GM08714 (cell line): ENCODE measurements around the gene KRTAP12-3.
"Not testable (repeated sequence)": the region's sequence is repeated elsewhere in the genome, so short reads cannot be mapped to it uniquely, and the experiment has no call there.

Source experiments
- H3K4me3 ChIP-seq: fragments of 200-500 bp; sonication (Bioruptor generic); 2 replicates; pipeline ENCODE4 v1.5.1; 2014; ENCODE audit warnings: mild to moderate bottlenecking, low read length, inconsistent platforms
- ZNF274 ChIP-seq: IDR thresholded peaks from 2 replicates; pipeline ENCODE4 v1.6.1; 2012; ENCODE audit warnings: mild to moderate bottlenecking, low read depth, low read length

KRTAP12-3 gene

DNA sequence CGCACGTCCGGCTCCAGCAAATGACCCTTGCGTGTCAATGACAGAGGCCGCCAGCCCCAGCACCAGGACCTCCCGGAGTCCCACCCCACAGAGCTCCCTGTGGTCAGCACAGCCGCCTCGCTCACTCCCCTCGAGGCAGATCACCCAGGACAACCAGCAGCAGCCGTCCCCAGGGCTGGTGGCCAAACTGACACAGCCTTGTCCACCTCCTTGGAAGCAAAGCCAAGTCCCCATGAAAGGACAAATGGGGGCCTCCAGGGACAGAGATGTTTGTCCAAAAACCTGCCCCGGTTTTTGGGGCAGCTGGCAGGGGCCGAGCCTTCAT, 18.4 kb upstream of the KRTAP12-3 start:
- H3K4me3 ChIP-seq: no peak overlapping the region
- no peak for TF ChIP-seq ZNF274

DNA sequence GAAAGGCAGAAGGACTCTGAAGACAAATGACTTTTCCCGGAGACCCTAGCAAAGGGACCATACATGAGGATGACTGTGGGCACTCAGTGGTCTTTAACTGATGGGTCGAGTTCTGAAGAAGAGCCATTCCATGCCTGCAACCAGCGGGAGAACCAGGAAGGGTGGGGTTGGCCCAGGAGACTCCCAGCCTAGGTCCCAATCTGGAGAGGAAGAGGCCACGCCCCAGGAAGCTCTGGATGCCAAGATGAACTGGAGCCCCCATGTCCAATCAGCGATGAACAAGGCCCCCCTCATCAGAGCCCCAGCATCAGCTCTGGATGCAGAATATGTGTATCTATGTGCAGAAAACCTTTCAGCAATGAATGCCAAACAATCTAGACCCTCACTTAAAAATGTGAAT, 17.0 kb upstream of the KRTAP12-3 start:
- TF ChIP-seq ZNF274: no peak
- no peak overlapping the region for H3K4me3 ChIP-seq

DNA sequence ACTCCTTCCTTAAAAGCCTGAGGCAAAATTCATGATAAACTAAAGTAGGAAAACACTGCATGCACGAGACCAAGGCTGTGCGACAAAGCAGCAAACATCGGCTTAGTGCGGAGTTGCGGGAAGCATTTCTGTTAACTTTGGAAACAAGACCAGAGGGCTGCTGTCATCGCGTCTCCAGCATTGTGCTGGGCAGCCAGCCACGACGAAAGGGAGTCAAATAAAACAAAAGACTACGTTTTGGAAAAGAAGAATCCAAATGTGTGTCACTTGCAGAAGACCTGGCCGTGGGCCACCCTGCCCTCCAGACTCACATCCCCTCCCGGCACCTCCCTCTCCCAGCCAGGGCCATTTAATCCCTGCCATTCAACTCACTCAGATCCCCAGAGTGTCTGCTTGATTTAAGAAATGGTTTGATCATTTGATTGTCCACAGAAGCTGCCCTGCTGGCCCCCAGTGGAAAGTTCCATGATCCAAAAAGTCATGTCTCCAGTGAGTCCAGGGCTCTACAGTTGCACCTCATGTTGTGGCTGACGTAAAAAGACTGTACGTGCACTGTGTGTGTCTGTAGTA, 13.9 kb upstream of the KRTAP12-3 start:
- no peak for TF ChIP-seq ZNF274

DNA sequence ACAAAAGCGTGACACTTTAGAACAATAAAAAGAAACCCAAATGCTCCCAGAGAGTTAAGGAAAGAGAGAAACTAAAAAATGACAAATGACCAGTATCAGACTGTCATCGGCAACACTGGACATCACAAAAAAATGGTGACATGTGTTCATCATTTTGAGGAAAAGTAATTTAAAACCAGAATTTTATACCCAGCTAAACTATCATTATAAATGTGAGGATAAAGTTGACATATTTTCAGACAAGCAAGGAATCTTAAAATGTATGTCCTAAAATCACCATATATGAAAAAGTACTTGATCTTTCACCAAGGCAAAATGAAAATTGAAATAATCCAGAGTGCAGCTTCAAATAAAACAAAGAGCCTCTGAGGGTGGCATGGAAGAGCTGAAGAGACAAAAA, 12.9 kb upstream of the KRTAP12-3 start:
- TF ChIP-seq ZNF274: no peak

More for the DNA sequence above, 13.9 kb upstream of the KRTAP12-3 start:
- H3K4me3 ChIP-seq: no peak overlapping the region

DNA sequence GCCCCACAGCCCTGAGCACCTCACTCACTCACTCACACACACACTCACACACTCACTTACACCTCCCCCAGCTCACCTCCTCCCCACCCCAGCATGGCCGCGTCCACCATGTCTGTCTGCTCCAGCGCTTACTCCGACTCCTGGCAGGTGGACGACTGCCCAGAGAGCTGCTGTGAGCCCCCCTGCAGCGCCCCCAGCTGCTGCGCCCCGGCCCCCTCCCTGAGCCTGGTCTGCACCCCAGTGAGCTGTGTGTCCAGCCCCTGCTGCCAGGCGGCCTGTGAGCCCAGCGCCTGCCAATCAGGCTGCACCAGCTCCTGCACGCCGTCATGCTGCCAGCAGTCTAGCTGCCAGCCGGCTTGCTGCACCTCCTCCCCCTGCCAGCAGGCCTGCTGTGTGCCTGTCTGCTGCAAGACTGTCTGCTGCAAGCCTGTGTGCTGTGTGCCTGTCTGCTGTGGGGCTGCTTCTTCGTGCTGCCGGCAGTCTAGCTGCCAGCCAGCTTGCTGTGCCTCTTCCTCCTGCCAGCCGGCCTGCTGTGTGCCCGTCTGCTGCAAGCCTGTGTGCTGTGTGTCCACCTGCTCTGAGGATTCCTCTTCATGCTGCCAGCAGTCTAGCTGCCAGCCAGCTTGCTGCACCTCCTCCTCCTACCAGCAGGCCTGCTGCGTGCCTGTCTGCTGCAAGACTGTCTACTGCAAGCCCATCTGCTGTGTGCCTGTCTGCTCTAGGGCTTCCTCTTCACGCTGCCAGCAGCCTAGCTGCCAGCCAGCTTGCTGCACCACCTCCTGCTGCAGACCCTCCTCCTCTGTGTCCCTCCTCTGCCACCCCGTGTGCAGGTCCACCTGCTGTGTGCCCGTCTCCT, 11.1 kb upstream of the KRTAP12-3 start, which contains the start of gene KRTAP10-11:
KRTAP10-11 (plus strand) TSS at position 49 of the 856 bp plus-strand sequence; CDS start at position 94, 45 bp downstream.
- H3K4me3 ChIP-seq: not testable (repeated sequence)

More for the DNA sequence above, 12.9 kb upstream of the KRTAP12-3 start:
- no peak overlapping the region for H3K4me3 ChIP-seq

DNA sequence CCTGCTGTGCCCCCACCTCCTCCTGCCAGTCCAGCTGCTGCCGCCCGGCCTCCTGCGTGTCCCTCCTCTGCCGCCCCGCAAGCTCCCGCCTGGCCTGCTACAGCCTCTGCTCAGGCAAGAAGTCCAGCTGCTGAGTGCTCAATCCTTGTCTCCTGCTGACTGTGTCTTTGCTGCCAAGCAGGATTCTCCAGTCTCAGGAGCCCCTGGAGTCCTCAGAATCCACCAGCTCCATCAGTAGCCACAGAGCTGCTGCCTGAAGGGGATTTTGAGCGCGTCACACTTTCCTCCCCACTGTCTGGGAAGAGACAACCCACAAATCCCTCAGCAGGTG, 10.5 kb upstream of the KRTAP12-3 start:
- H3K4me3 ChIP-seq: no peak overlapping the region
- TF ChIP-seq ZNF274: no peak

DNA sequence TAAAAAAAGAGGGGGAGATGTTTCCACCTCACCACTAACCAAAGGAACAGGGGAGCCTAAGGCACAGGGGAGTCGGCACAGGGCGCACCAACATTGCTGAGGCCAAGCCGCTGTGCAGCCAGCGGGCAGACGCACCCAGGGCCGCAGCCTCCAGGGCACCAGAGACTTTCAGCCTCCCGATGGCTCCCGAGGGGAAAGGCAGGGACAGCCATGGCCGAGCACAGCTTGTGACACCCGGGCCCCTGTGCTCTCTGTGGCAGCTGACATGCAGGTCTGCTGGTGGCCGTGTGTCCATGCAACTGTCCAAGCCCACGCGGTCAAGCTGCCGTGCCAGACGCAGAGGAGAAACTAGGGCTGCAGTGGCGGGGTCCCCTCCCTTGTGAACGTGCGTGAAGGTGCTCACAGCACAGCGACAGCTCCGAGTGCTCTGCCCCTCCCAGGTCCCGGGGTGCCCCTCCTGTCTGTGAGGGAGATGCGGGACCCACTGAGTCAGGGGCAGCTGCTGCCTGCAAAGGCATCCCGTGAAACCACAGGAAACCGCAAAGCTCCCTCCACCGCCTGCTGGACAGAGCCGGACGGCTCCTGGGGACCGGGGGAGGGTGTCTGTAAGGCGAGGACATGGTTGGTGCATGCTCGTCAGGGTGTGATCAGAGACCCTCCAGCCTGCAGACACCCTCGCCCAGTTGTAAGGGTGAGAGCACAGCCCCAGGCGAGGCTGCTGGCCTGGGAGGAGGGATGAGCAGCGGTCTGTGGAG, 9.0 kb upstream of the KRTAP12-3 start:
- no peak overlapping the region for H3K4me3 ChIP-seq
- TF ChIP-seq ZNF274: no peak

DNA sequence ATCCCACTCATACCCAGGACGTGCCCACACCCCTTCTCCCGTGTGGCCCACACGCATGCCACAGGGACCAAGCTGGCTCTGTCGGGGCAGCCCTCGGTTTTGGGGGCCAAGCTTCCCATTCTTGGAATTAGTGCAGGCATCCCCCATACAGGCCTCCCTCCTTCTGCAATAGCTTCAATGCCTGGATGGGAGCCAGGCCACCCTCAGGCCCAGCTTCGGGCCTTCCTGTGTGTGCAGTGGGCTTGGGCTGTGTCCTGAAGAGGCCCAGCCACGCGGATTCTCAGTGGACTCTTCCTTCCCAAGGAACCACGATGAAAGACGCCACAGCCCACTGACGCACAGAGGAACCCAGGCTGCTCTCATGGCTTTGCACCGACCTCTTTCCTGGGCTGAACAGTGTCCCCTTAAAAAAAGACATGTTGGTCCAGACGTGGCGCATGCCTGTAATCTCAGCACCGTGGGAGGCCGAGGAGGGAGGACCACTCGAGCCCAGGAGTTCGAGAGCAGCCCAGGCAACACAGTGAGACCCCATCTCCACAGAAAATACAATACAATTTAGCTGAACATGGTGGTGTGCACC, 8.1 kb upstream of the KRTAP12-3 start:
- TF ChIP-seq ZNF274: no peak
- H3K4me3 ChIP-seq: no peak overlapping the region

DNA sequence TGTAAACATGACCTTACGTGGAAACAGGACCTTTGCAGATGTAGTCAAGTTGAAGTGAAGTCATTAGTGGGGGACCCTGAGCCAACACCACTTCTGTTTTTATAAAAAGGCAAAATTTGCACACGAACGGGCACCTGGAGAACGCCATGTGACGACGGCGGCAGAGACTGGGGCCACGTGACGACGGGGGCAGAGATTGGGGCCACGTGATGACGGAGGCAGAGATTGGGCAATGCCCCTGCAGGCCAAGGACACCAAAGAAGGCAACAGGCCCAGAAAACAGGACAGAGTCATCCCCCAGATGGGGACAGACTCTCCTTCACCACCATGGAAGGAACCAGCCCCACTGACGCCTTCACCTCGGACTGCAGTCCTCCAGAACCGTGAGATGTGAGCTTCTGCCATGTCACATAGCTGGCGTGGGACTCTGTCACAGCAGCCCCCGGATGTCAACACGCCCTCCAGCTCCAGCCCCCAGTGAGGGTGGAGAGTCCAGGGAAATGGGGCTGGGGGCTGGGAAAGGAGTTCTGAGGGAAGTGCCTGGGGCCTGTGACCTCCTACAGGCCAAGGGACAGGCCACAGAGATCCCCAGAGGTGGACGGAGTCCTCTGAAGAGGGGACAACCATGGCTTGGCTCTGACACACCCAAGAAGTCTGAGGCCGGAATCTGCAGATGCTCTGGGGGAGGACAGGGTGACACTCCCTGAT, 7.3 kb upstream of the KRTAP12-3 start:
- H3K4me3 ChIP-seq: no peak overlapping the region
- TF ChIP-seq ZNF274: no peak

DNA sequence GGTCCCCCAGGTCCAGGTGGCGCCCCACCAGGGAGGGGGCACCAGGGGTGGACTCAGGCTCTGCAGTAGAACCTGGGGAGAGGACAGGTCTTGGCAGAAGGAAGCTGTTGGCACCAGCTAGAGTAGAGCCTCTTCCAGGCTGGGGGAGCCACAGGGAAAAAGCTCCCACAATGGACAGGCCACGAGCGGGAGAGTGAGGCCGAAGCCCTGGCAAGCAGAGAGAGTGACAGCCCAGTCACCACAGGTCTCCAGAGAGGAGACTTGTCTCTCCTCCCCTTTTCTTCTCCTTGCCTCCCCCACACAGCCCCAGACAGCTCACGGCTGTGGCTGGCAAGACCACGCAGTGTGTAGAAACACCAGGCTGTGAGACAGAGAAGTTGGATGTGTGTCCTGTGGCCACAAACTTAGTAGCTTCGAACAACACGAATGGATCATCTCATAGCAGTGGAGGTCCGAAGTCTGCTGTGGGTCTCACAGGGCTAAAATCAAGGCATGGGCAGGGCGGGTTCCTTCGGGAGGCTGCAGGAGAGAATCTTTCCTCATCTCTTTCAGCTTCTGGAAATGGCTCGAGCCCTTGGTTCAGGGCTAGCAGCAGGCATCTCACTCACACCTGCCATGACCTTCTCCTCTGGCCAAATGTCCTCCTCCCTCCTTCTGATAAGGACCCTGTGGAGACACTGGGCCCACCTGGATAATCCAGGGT, 6.6 kb upstream of the KRTAP12-3 start:
- H3K4me3 ChIP-seq: no peak overlapping the region
- TF ChIP-seq ZNF274: no peak

DNA sequence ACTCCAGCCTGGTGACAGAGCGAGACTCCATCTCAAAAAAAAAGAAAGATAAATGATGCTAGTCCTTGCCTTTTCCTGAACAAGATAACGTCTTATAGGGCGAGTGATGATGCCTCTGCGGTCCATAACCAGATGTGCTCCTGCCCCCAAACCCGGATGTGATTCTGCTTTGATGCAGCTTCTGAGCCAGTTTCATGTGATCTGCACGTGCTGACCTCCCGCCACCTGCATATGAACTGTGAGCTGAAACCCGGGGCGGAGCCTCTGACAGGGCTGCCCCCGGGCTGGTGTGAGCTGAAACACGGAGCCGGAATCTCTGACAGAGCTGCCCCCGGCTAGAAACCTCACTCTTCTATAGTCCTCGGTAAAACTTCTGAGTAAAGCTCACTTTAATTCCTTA, 4.6 kb upstream of the KRTAP12-3 start:
- no peak overlapping the region for H3K4me3 ChIP-seq
- no peak for TF ChIP-seq ZNF274

DNA sequence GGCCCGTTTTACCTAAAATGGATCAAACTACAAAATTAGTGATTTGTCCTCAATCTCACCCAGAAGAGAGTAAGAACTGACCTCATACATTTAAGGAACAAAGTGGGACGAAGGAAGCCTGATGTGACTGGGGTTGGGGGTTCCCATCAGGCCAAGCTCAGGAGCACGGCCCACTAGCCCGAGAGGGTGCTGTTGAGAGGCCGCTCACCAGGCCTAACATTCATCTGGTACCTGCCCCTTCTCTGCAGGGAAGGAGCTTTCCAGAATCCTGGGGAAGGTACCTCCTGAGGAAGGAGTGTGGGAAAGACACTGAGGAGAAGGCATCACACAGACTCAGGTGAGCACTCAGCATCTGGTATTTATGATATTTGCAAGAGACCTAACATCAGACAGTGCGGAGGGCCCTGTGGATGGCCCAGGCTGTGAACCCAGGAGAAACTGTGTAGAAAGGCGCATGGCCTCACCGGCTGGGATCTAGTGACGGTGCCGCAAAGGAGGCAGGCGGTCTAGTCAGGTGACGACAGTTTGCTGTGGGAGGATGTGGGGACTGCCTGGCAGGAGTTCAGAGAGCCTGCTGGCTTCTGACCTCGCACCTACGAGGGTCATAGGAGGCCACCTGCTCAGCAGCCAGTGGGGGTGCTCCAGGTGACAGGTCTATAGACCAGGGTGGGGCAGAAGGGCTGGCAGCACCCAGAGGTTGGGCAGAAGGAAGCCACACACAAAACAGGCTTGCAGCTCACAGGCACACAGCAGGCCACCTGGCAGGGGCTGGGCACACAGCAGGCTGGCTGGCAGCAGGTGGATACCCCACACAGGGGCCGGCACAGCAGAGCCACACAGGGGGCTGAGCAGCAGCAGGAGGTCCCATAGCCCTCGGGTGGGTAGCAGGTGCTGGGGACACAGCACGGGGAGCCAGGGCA, 3.8 kb upstream of the KRTAP12-3 start:
- no peak overlapping the region for H3K4me3 ChIP-seq
- TF ChIP-seq ZNF274: no peak
